ENCODE data around the gene EMCN. TPM values are rescaled to one million over a fixed set of nuclear protein-coding genes. Genes with fewer than 3 reads are reported as not detected.

The EMCN gene
- total RNA-seq, 1 donor from 2014 or later, result not detected

DNA sequence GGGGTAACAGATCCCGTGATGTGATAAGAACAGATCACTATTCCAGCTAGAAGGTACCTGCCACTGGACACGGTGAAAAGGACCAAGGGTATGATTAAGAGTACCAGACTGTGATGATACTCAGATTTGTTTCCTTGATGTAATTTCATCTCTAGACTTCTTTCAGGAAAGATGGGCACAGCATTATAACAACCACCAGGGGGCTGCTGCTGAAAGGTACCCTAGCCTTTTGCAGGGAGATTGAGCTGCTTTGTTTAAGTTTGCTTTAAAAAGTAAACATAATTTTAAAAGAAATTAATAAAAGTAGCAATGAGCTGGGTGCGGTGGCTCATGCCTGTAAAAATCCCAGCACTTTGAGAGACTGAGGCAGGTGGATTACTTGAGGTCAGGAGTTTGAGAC lies 145.4 kb downstream of the EMCN start:
- DNase-seq (ENCODE audit: low spot score), result no peak
- Mint-ChIP-seq H3K27me3 (ENCODE audit: low read depth) (no peaks in the 10 kb centered on the region), H3K4me3 (ENCODE audit: unreplicated experiment) (no peak overlapping the region), H3K4me1 (ENCODE audit: low read depth) (peaks cover 4% of the 10 kb centered on the region), H3K27ac (ENCODE audit: unreplicated experiment) (no peak overlapping the region), H3K9me3 (ENCODE audit: low read depth) (peaks cover 8% of the 10 kb centered on the region), H3K36me3 (ENCODE audit: low read depth) (no peaks in the 10 kb centered on the region)
- TF ChIP-seq, protein P1, sequence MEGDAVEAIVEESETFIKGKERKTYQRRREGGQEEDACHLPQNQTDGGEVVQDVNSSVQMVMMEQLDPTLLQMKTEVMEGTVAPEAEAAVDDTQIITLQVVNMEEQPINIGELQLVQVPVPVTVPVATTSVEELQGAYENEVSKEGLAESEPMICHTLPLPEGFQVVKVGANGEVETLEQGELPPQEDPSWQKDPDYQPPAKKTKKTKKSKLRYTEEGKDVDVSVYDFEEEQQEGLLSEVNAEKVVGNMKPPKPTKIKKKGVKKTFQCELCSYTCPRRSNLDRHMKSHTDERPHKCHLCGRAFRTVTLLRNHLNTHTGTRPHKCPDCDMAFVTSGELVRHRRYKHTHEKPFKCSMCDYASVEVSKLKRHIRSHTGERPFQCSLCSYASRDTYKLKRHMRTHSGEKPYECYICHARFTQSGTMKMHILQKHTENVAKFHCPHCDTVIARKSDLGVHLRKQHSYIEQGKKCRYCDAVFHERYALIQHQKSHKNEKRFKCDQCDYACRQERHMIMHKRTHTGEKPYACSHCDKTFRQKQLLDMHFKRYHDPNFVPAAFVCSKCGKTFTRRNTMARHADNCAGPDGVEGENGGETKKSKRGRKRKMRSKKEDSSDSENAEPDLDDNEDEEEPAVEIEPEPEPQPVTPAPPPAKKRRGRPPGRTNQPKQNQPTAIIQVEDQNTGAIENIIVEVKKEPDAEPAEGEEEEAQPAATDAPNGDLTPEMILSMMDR (IDR thresholded peaks at IDR 0.05), result peak; percentile 70

DNA sequence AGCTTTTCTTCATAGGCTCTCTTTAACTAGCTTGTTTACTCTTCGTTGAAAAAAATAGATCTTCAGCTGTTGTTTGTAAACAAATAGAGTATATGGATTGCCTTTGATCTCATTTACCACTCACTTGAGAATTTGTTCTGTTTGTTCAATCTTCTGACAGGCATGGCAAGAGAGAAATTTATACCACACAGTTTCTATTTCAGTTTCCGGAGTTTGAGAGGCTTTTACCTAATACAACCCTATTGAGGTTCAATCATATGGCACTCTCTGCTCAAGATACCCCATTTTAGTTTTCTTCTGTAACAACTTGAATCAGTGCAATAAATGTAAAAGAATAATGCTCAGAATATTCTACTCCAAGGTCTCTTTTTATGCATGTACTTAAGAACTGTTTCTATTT lies 148.0 kb downstream of the EMCN start:
- TF ChIP-seq, protein P1 (IDR thresholded peaks at IDR 0.05), result no peak
- no peaks in the 10 kb centered on the region for H3K9me3 Mint-ChIP-seq (ENCODE audit: low read depth)
- DNase-seq (ENCODE audit: low spot score), result no peak

DNA sequence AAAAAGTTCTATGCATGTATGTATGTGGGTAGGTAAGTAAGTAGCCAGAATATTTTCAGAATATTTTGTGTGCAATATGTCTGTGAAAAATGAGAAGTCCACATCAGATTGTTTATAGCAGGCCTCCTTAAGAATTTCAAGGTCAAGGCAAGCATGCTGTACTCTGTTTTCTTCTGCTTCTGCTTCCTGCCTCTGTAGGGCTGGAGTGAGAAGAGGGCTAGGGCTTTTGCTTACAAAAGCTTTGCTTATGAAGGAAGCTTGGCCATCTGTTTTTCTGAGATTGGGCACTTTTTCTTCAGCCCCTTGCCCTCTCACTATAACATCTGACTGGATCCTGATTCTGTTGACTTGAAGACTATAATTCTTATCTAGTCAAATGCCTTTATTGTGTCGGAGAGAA lies 150.4 kb downstream of the EMCN start:
- no peak for DNase-seq (ENCODE audit: low spot score)
- H3K9me3 Mint-ChIP-seq (ENCODE audit: low read depth), result no peaks in the 10 kb centered on the region
- no peak overlapping the region for H3K4me3 Mint-ChIP-seq (ENCODE audit: unreplicated experiment)
- TF ChIP-seq, protein P1 (IDR thresholded peaks at IDR 0.05), result no peak
- H3K27me3 Mint-ChIP-seq (ENCODE audit: low read depth), result no peaks in the 10 kb centered on the region
- H3K4me1 Mint-ChIP-seq (ENCODE audit: low read depth), result peaks cover 8% of the 10 kb centered on the region
- H3K27ac Mint-ChIP-seq (ENCODE audit: unreplicated experiment), result no peak overlapping the region
- no peaks in the 10 kb centered on the region for H3K36me3 Mint-ChIP-seq (ENCODE audit: low read depth)

More for the DNA sequence above, 148.0 kb downstream of the EMCN start:
- Mint-ChIP-seq H3K27me3 (ENCODE audit: low read depth) (no peaks in the 10 kb centered on the region), H3K4me3 (ENCODE audit: unreplicated experiment) (no peak overlapping the region), H3K4me1 (ENCODE audit: low read depth) (peaks cover 8% of the 10 kb centered on the region), H3K27ac (ENCODE audit: unreplicated experiment) (no peak overlapping the region), H3K36me3 (ENCODE audit: low read depth) (no peaks in the 10 kb centered on the region)

DNA sequence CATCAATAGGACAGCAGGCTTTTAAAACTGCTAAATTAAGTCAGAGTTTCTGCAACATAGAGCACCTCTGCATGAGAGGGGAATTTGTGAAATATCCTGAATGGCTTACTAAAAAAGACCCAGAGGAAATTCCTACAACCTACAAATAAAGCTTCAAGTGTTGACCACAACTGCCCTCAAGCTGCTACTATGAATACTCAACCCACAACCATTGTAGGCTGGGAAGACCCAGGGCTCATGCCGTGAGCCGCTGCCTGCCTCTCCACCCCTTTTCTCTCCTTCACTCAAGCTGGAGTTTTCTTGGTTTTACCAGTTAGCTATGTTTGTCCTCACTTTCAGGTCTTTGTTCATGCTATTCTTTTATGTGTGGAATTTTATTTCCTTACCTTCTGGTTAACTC lies 151.6 kb downstream of the EMCN start:
- no peak for DNase-seq (ENCODE audit: low spot score)
- Mint-ChIP-seq H3K9me3 (ENCODE audit: low read depth) (no peaks in the 10 kb centered on the region), H3K4me1 (ENCODE audit: low read depth) (peaks cover 8% of the 10 kb centered on the region), H3K4me3 (ENCODE audit: unreplicated experiment) (no peak overlapping the region), H3K27ac (ENCODE audit: unreplicated experiment) (no peak overlapping the region), H3K36me3 (ENCODE audit: low read depth) (no peaks in the 10 kb centered on the region), H3K27me3 (ENCODE audit: low read depth) (no peaks in the 10 kb centered on the region)
- TF ChIP-seq, protein P1 (IDR thresholded peaks at IDR 0.05), result no peak

DNA sequence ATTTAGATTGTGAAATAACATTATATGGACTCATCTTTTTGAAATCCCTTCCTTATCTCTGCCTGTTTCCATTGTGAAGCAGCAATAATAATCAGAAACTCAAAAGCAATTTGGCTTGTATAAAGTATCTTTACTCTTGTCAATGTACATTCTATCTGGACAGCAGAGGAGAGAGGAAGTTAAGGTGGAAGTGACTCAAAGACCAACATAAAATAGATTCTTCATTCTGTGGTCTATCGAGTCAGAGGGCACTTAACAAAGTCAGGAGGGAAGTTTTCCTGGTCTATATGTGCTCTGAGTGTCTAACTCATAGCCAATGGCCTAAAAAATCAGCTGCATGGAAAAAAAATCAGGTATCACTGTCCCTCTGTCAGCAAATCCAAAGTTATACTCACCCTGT lies 155.5 kb downstream of the EMCN start:
- H3K4me3 Mint-ChIP-seq (ENCODE audit: unreplicated experiment), result no peak overlapping the region
- peaks cover under 1% of the 10 kb centered on the region for H3K36me3 Mint-ChIP-seq (ENCODE audit: low read depth)
- H3K27ac Mint-ChIP-seq (ENCODE audit: unreplicated experiment), result no peak overlapping the region
- H3K9me3 Mint-ChIP-seq (ENCODE audit: low read depth), result peaks cover 15% of the 10 kb centered on the region
- TF ChIP-seq, protein P1 (IDR thresholded peaks at IDR 0.05), result no peak
- peaks cover 15% of the 10 kb centered on the region for H3K4me1 Mint-ChIP-seq (ENCODE audit: low read depth)
- DNase-seq (ENCODE audit: low spot score), result no peak
- no peaks in the 10 kb centered on the region for H3K27me3 Mint-ChIP-seq (ENCODE audit: low read depth)

Measured in chondrocyte (in vitro differentiated cells).